C4-2B (cell line): ENCODE data around the gene EPHA2.

Experiments
- CTCF ChIP-seq: fragments of 450-650 bp; conservative IDR thresholded peaks from 2 replicates; pipeline ENCODE4 v1.5.1; 2017; ENCODE audit warnings: mild to moderate bottlenecking
- ZFX ChIP-seq: fragments of 450-650 bp; IDR thresholded peaks from 2 replicates; pipeline ENCODE4 v1.6.1; 2017

DNA sequence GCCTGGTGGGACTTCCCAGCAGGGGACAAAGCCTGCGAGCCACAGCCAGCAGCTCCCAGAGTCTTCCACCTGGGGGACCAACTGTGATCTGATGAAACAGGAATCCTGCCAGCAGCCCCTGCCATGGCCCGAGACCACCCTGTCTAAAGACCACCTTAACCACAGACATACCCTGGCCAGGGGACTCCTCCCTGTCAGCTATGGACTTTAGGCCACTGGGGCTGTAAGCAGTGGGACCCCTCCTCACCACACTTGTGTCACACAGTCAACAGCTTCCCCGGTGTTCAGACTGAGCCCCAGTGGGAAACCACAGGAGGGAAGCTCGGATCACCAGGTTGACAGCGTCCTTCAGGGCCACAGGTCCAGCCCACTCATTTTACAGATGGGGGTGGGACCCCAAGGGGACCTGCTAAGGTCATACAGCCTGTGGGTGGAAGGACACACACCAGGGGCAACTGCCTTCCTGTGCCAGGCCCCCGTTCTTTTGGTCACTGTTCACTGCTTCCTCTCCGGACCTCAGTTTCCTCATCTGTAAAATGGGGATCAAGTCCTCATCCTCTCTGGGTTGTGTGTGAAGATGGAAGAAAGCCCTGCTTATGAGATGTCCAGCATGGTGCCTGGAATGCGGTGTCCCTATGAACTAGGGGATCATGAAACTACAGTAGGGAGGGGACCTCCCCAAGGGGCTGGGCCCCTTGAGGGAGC lies 11.4 kb downstream of the EPHA2 start:
- TF ChIP-seq CTCF (no peak), ZFX (no peak)
